ENCODE data around the gene PRADC1.

PRADC1 gene

DNA sequence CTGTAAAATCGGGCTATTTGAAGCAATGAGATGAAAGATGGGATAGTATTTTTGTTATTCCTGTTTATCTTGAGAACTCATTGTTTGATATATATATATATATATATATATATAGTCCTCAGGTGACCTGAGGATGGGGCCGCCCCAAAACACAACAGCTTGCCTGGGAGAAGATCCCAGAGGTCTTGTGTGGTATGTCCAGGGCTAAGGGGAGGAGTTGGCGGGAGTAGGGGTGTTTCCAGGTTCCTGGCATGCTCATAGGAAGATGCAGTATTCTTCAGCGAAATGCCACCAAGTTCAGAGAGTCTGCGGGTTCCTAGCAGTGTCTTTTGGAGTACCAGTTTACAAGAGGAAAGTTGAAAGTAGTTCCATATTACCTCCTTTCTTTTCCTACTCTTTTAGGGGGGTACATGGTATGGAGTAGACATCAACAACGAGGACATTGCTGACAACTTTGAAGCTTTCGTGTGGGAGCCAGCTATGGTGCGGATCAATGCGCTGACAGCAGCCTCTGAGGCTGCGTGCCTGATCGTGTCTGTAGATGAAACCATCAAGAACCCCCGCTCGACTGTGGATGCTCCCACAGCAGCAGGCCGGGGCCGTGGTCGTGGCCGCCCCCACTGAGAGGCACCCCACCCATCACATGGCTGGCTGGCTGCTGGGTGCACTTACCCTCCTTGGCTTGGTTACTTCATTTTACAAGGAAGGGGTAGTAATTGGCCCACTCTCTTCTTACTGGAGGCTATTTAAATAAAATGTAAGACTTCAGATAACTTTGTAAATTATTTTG, 19.4 kb upstream of the PRADC1 start:
- TF ChIP-seq, protein P1, sequence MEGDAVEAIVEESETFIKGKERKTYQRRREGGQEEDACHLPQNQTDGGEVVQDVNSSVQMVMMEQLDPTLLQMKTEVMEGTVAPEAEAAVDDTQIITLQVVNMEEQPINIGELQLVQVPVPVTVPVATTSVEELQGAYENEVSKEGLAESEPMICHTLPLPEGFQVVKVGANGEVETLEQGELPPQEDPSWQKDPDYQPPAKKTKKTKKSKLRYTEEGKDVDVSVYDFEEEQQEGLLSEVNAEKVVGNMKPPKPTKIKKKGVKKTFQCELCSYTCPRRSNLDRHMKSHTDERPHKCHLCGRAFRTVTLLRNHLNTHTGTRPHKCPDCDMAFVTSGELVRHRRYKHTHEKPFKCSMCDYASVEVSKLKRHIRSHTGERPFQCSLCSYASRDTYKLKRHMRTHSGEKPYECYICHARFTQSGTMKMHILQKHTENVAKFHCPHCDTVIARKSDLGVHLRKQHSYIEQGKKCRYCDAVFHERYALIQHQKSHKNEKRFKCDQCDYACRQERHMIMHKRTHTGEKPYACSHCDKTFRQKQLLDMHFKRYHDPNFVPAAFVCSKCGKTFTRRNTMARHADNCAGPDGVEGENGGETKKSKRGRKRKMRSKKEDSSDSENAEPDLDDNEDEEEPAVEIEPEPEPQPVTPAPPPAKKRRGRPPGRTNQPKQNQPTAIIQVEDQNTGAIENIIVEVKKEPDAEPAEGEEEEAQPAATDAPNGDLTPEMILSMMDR (IDR thresholded peaks at IDR 0.05; ENCODE audit: low read depth, low read length): no peak
- Histone ChIP-seq H3K4me3 (ENCODE audit: low read depth, low read length) (no peak overlapping the region), H3K27me3 (no peaks in the 10 kb centered on the region), H3K36me3 (peaks cover 43% of the 10 kb centered on the region), H3K4me1 (no peaks in the 10 kb centered on the region), H3K9me3 (no peaks in the 10 kb centered on the region)
- DNase-seq: no peak

DNA sequence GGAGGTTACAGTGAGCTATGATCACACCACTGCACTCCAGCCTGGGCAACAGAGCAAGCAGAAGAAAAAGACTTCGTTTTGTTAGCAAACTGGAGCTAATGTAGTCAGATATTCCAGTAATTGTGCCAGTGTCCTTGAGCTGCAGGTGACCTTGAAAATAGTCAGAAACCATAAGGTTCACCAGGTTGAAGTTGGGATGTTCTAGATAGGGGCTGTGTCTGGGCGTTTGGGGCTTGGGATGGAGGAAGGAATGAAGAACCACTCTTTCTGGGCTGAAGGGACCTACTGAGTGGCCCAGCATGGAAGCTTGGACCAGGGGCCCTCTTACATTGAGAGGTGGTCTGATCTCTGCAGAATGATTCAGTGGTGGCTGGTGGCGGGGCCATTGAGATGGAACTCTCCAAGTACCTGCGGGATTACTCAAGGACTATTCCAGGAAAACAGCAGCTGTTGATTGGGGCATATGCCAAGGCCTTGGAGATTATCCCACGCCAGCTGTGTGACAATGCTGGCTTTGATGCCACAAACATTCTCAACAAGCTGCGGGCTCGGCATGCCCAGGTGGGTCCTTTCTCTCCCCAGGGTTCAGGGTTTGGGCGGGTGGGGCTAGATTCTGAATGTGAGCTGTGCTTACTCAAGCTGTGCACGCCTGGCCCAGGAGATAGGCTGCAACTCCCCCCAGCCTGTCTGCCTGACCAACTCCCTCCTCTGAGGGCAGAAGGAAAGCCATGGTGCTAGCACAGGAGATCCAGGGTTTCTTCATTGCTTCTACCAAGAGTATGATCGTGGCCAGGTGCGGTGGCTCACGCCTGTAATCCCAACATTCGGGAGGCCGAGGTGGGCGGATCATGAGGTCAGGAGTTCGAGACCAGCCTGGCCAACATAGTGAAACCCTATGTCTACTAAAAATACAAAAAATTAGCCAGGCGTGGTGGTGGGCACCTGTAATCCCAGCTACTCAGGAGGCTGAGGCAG, 18.1 kb upstream of the PRADC1 start:
- Histone ChIP-seq H3K4me1 (no peaks in the 10 kb centered on the region), H3K9me3 (no peaks in the 10 kb centered on the region), H3K4me3 (ENCODE audit: low read depth, low read length) (no peak overlapping the region), H3K36me3 (peaks cover 53% of the 10 kb centered on the region), H3K27me3 (no peaks in the 10 kb centered on the region)
- TF ChIP-seq, protein P1 (IDR thresholded peaks at IDR 0.05; ENCODE audit: low read depth, low read length): no peak
- DNase-seq: no peak

DNA sequence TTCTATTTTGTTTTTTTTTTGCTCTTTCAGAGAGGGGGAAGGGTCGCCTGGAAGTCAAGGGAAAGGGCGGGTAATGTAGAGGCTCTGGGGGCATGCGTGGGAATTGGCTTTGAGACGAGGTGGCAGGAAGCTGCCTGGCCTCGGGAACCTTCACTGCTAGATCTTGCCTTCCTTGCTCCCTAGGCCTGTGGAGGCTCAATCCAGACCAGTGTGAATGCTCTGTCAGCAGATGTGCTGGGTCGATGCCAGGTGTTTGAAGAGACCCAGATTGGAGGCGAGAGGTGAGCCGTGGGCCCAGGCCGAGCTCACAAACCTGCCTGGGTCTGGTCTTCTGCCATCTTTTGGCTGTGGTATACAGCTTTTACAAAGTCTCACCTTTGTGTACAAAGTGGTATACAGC, 16.6 kb upstream of the PRADC1 start:
- Histone ChIP-seq H3K4me1 (no peaks in the 10 kb centered on the region), H3K36me3 (peaks cover 68% of the 10 kb centered on the region), H3K9me3 (no peaks in the 10 kb centered on the region), H3K27me3 (no peaks in the 10 kb centered on the region), H3K4me3 (ENCODE audit: low read depth, low read length) (no peak overlapping the region)
- TF ChIP-seq, protein P1 (IDR thresholded peaks at IDR 0.05; ENCODE audit: low read depth, low read length): no peak
- DNase-seq: no peak

DNA sequence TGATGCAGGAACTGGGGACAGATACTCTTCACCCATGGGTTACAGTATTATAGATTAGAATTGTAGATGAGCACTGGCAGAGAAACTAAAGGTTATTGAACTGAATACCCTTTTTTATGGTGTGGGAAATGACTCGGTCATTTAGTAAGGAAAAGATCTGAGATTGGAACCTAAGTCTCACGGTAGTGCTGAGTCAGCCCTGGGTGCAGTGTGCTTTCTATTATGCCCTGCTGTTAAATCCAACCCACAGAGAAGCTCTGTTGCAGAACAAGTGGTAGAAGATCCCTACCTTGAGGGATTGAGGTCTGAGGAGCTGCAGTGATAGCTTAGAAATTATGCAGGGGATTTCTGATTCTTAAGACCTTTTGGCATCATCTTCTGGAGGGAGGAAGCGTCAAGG, 13.8 kb upstream of the PRADC1 start:
- H3K27me3 ChIP-seq: no peaks in the 10 kb centered on the region
- no peaks in the 10 kb centered on the region for H3K4me1 ChIP-seq
- DNase-seq: no peak
- TF ChIP-seq, protein P1 (IDR thresholded peaks at IDR 0.05; ENCODE audit: low read depth, low read length): no peak
- peaks cover 67% of the 10 kb centered on the region for H3K36me3 ChIP-seq
- H3K4me3 ChIP-seq (ENCODE audit: low read depth, low read length): no peak overlapping the region
- no peaks in the 10 kb centered on the region for H3K9me3 ChIP-seq

DNA sequence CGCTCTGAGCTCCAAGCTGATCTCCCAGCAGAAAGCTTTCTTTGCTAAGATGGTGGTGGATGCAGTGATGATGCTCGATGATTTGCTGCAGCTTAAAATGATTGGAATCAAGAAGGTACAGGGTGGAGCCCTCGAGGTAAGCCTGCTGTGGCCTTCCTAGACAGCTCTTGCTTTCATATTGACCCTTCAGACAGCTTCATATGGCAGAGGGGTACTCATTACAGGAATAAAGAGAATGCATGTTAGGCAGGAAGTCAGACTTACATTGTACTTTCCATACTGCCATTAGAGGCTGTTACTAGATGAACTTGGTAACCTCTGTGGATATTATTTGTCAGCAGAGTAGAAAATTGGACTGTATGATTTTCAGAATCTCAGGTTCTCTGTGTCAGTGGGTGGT, 11.5 kb upstream of the PRADC1 start:
- H3K9me3 ChIP-seq: no peaks in the 10 kb centered on the region
- H3K4me3 ChIP-seq (ENCODE audit: low read depth, low read length): no peak overlapping the region
- H3K27me3 ChIP-seq: no peaks in the 10 kb centered on the region
- H3K4me1 ChIP-seq: no peaks in the 10 kb centered on the region
- peaks cover 57% of the 10 kb centered on the region for H3K36me3 ChIP-seq
- TF ChIP-seq, protein P1 (IDR thresholded peaks at IDR 0.05; ENCODE audit: low read depth, low read length): no peak
- no peak for DNase-seq
